ENCODE results near the gene LRP1B. TPM values are rescaled to one million over a fixed set of nuclear protein-coding genes. Genes with fewer than 3 reads are reported as not detected.

Gene LRP1B
- polyA plus RNA-seq, 1 of the 3 experiments (the other 2 are of a cell fraction) = 0.28 TPM

- Histone ChIP-seq H3K9me3 (no peaks in the 10 kb centered on the region; the same call in 1 of the 2 replicates), H3K27ac (ENCODE audit: low read depth in 2 of 2, low read length in 1 of 2) (no peak overlapping the region), H4K20me1 (ENCODE audit: insufficient read depth) (no peaks in the 10 kb centered on the region), H3F3A (replicated peaks; ENCODE audit: insufficient read depth) (no peaks in the 10 kb centered on the region), H3K4me2 (no peak overlapping the region), H3K27me3 (ENCODE audit: insufficient read depth) (no peaks in the 10 kb centered on the region), H3K9me2 (no peaks in the 10 kb centered on the region), H3K36me3 (replicated peaks in 1 of 2; ENCODE audit: control insufficient read depth in 1 of 2, insufficient read depth in 2 of 2, low read length in 1 of 2) (no peaks in the 10 kb centered on the region), H2AFZ (ENCODE audit: low read depth) (no peak overlapping the region), H3K79me2 (ENCODE audit: insufficient read depth) (no peaks in the 10 kb centered on the region), H3K4me1 (ENCODE audit: control insufficient read depth in 1 of 2, insufficient read depth in 2 of 2, low read depth in 1 of 2, low read length in 1 of 2) (no peaks in the 10 kb centered on the region), H3K4me3 (ENCODE audit: low read depth in 2 of 2, low read length in 1 of 2) (no peak overlapping the region), H3K9ac (no peak overlapping the region)
- ChIA-PET POLR2A (no interaction called here), CTCF (no interaction called here)
- 63% methylated on average over 2 of the region's 2 CpGs for WGBS (ENCODE audit: low lambda C conversion rate)
- DNase-seq = no peak
- TF ChIP-seq FOXM1 (IDR thresholded peaks at IDR 0.05; ENCODE audit: low read depth) = no peak
- TF ChIP-seq EZH2phosphoT487 (IDR thresholded peaks at IDR 0.05; ENCODE audit: borderline replicate concordance, low read depth) = no peak
- no peak for TF ChIP-seq RCOR1 (IDR thresholded peaks at IDR 0.05; ENCODE audit: low read length)
- TF ChIP-seq RFX5 (IDR thresholded peaks at IDR 0.05; ENCODE audit: low read length) = no peak
- TF ChIP-seq REST (IDR thresholded peaks at IDR 0.05; ENCODE audit: low read depth, low read length) = no peak
- TF ChIP-seq, protein P1, sequence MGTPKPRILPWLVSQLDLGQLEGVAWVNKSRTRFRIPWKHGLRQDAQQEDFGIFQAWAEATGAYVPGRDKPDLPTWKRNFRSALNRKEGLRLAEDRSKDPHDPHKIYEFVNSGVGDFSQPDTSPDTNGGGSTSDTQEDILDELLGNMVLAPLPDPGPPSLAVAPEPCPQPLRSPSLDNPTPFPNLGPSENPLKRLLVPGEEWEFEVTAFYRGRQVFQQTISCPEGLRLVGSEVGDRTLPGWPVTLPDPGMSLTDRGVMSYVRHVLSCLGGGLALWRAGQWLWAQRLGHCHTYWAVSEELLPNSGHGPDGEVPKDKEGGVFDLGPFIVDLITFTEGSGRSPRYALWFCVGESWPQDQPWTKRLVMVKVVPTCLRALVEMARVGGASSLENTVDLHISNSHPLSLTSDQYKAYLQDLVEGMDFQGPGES (IDR thresholded peaks at IDR 0.05; ENCODE audit: low read depth, low read length) = no peak
These were observed 1729.8 kb downstream of the LRP1B start for GRCh38 chr2:140401056-140401455.

DNA sequence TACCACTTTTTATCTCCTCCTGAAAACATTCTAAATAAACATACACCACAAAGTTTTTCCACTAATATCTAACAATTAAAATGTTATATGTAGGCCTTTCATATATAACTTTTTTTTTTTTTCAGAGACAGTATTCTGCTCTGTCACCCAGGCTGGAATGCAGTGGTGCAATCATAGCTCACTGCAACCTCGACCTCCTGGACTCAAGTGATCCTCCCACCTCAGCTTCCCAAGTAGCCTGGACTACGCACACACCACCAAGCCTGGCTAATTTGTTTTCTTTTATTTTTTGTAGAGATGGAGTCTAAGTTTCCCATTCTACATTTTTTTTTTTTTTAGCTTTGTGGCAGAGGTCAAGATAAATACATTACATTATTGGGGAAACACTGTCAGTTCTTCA lies 1738.0 kb downstream of the LRP1B start:
- Histone ChIP-seq H3K27ac (ENCODE audit: low read depth in 2 of 2, low read length in 1 of 2) (no peak overlapping the region), H3K4me2 (no peak overlapping the region), H3F3A (replicated peaks; ENCODE audit: insufficient read depth) (no peaks in the 10 kb centered on the region), H4K20me1 (ENCODE audit: insufficient read depth) (no peaks in the 10 kb centered on the region), H3K36me3 (replicated peaks in 1 of 2; ENCODE audit: control insufficient read depth in 1 of 2, insufficient read depth in 2 of 2, low read length in 1 of 2) (no peaks in the 10 kb centered on the region), H3K4me1 (ENCODE audit: control insufficient read depth in 1 of 2, insufficient read depth in 2 of 2, low read depth in 1 of 2, low read length in 1 of 2) (no peaks in the 10 kb centered on the region), H3K27me3 (ENCODE audit: insufficient read depth) (no peaks in the 10 kb centered on the region), H3K4me3 (ENCODE audit: low read depth in 2 of 2, low read length in 1 of 2) (no peak overlapping the region), H3K9me2 (no peaks in the 10 kb centered on the region; the same call in 1 of the 2 replicates), H3K79me2 (ENCODE audit: insufficient read depth) (no peaks in the 10 kb centered on the region), H3K9ac (no peak overlapping the region), H3K9me3 (no peaks in the 10 kb centered on the region), H2AFZ (ENCODE audit: low read depth) (no peak overlapping the region)
- POLR2A ChIA-PET = no interaction called here
- CTCF ChIA-PET = no interaction called here
- no peak for DNase-seq
- WGBS (ENCODE audit: low lambda C conversion rate) = 51% methylated on average over 2 of the region's 2 CpGs
- TF ChIP-seq GABPA (IDR thresholded peaks at IDR 0.05; ENCODE audit: low read depth) (no peak), NRF1 (IDR thresholded peaks at IDR 0.05; ENCODE audit: low read depth, low read length) (no peak), POLR2AphosphoS5 (IDR thresholded peaks at IDR 0.05; ENCODE audit: low read depth, low read length) (no peak), FOXM1 (IDR thresholded peaks at IDR 0.05; ENCODE audit: low read depth) (no peak), GATA2 (CRISPR knock-in tag; IDR thresholded peaks at IDR 0.05) (no peak), TCF12 (IDR thresholded peaks at IDR 0.05) (no peak), EP300 (IDR thresholded peaks at IDR 0.05; ENCODE audit: borderline replicate concordance in 1 of 2, low read depth in 1 of 2, low read length in 1 of 2) (no peak), TAF1 (IDR thresholded peaks at IDR 0.05; ENCODE audit: borderline replicate concordance, low read depth, low read length) (no peak), RAD21 (IDR thresholded peaks at IDR 0.05; ENCODE audit: low read length) (no peak), SMC3 (IDR thresholded peaks at IDR 0.05; ENCODE audit: low read depth, low read length) (no peak), USF2 (IDR thresholded peaks at IDR 0.05; ENCODE audit: borderline replicate concordance, low read depth, low read length) (no peak), SIN3A (IDR thresholded peaks at IDR 0.05; ENCODE audit: borderline replicate concordance, low read depth, low read length) (no peak), FOXJ3 (CRISPR knock-in tag; IDR thresholded peaks at IDR 0.05) (no peak), ELF1 (IDR thresholded peaks at IDR 0.05) (no peak)
- TF ChIP-seq, protein P2, sequence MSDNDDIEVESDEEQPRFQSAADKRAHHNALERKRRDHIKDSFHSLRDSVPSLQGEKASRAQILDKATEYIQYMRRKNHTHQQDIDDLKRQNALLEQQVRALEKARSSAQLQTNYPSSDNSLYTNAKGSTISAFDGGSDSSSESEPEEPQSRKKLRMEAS (IDR thresholded peaks at IDR 0.05; ENCODE audit: low read depth) = no peak
- TF ChIP-seq, protein P1 (IDR thresholded peaks at IDR 0.05; ENCODE audit: low read depth, low read length) = no peak
- TF ChIP-seq, protein P3, sequence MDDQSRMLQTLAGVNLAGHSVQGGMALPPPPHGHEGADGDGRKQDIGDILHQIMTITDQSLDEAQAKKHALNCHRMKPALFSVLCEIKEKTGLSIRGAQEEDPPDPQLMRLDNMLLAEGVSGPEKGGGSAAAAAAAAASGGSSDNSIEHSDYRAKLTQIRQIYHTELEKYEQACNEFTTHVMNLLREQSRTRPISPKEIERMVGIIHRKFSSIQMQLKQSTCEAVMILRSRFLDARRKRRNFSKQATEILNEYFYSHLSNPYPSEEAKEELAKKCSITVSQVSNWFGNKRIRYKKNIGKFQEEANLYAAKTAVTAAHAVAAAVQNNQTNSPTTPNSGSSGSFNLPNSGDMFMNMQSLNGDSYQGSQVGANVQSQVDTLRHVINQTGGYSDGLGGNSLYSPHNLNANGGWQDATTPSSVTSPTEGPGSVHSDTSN (IDR thresholded peaks at IDR 0.05) = no peak
